Fibroblast of gingiva (primary cell): ENCODE data around the gene TPK1.

Experiments used
- DNase-seq: peaks from one replicate; pipeline ENCODE4 v3.0.0-alpha.2; 2011; ENCODE audit warnings: low read depth

The TPK1 gene

GRCh38 chr7:144407266-144407931, 428.5 kb downstream of the TPK1 start:
- DNase-seq: no peak

GRCh38 chr7:144404946-144405345, 430.9 kb downstream of the TPK1 start:
- DNase-seq: no peak

GRCh38 chr7:144403649-144404061, 432.2 kb downstream of the TPK1 start, which contains the start of gene NOBOX:
Gene NOBOX (minus strand): TSS chr7:144403693.
- no peak for DNase-seq

- DNase-seq: no peak
Observed at GRCh38 chr7:144403102-144403501, 432.8 kb downstream of the TPK1 start.
